ENCODE measurements around the gene SCFD1. TPM values are rescaled to one million over a fixed set of nuclear protein-coding genes. Genes with fewer than 3 reads are reported as not detected.
A peak's percentile ranks its signal among the peaks of the same experiment; 100 is the strongest.
"Not testable (repeated sequence)": the region's sequence is repeated elsewhere in the genome, so short reads cannot be mapped to it uniquely, and the experiment has no call there.

The SCFD1 gene
- total and polyA plus RNA-seq, 8 donors: 74.5 to 99.2 (median 88.7) TPM

DNA sequence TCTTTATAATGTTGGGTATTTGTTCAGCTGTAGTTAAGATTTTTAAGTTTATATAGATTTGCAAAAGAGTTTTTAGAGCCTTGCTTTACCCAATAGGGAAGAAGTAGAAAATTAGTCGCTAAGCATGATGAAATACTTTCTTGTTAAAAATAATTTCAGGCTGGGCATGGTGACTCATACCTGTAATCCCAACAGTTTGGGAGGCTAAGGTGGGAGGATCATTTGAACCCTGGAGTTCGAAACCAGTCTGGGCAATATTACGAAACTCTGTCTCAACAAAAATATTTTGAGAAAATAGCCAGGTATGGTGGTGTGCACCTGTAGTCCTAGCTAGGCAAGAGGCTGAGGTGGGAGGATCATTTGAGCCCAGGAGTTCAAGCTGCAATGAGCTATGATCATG is 18.7 kb upstream of the SCFD1 start:
- H3K9me3 ChIP-seq: no peaks in the 10 kb centered on the region
- ATAC-seq (no peak), DNase-seq (no peak)
- no peaks in the 10 kb centered on the region for H3K4me1 ChIP-seq
- H3K27me3 ChIP-seq: no peaks in the 10 kb centered on the region
- intact Hi-C loops (cut with DNase I): no loop called here
- H3K36me3 ChIP-seq: peaks cover 0 to 73% of the 10 kb centered on the region in 2 donors
- no peak overlapping the region for H3K4me3 ChIP-seq
- TF ChIP-seq, protein P1, sequence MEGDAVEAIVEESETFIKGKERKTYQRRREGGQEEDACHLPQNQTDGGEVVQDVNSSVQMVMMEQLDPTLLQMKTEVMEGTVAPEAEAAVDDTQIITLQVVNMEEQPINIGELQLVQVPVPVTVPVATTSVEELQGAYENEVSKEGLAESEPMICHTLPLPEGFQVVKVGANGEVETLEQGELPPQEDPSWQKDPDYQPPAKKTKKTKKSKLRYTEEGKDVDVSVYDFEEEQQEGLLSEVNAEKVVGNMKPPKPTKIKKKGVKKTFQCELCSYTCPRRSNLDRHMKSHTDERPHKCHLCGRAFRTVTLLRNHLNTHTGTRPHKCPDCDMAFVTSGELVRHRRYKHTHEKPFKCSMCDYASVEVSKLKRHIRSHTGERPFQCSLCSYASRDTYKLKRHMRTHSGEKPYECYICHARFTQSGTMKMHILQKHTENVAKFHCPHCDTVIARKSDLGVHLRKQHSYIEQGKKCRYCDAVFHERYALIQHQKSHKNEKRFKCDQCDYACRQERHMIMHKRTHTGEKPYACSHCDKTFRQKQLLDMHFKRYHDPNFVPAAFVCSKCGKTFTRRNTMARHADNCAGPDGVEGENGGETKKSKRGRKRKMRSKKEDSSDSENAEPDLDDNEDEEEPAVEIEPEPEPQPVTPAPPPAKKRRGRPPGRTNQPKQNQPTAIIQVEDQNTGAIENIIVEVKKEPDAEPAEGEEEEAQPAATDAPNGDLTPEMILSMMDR (IDR thresholded peaks at IDR 0.05): no peak
- no peak overlapping the region for H3K27ac ChIP-seq

DNA sequence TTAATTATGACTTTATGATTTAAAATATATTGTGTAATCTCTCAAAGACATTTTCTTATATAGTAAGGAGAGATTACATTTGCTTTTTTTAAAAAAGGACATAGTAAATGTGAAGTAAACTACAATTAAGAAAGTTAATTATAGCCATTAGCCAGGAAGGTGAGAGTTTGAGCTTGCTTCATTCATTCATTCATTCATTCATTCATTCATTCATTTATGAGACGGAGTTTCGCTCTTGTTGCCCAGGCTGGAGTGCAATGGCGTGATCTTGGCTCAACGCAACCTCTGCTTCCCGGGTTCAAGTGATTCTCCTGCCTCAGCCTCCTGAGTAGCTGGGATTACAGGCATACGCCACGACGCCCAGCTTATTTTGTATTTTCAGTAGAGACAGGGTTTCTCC is 17.4 kb upstream of the SCFD1 start:
- H3K27ac ChIP-seq; DNase-seq; H3K27me3 ChIP-seq; H3K9me3 ChIP-seq; H3K4me1 ChIP-seq; H3K4me3 ChIP-seq; ATAC-seq; intact Hi-C loops (cut with DNase I): not testable (repeated sequence)
- H3K36me3 ChIP-seq: peaks cover 0 to 63% of the 10 kb centered on the region in 2 donors

DNA sequence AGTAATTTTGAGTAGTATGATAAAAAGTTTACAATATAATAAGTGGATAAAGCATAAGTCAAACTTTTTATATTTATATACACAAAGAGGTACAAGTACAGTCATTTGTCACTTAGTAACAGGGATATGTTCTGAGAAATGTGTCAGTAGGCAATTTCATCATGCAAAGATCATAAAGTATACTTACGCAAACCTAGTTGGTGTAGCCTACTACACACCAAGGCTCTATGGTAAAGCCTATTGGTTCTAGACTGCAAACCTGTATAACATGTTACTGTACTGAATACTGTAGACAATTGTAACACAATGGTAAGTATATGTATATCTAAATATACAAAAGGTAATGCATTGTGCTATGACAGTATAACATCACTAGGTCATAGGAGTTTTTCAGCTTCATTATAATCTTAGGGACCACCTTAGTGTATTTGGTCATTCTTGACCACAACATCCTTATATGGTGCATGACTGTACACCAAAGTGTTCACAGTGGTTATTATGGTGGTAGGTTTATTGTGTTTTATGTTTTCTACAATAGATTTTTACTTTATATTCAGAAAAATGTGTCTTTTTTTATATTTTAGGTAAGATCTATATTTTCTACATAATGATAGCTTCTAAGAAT is 14.9 kb upstream of the SCFD1 start:
- peaks cover 0 to 10% of the 10 kb centered on the region in 2 donors for H3K4me1 ChIP-seq
- TF ChIP-seq, protein P1 (IDR thresholded peaks at IDR 0.05): no peak
- H3K27ac ChIP-seq: no peak overlapping the region
- H3K36me3 ChIP-seq: peaks cover 0 to 41% of the 10 kb centered on the region in 2 donors
- ATAC-seq: no peak
- no peaks in the 10 kb centered on the region for H3K9me3 ChIP-seq
- no peaks in the 10 kb centered on the region for H3K27me3 ChIP-seq
- no peak for DNase-seq
- H3K4me3 ChIP-seq: no peak overlapping the region
- intact Hi-C loops (cut with DNase I): no loop called here

DNA sequence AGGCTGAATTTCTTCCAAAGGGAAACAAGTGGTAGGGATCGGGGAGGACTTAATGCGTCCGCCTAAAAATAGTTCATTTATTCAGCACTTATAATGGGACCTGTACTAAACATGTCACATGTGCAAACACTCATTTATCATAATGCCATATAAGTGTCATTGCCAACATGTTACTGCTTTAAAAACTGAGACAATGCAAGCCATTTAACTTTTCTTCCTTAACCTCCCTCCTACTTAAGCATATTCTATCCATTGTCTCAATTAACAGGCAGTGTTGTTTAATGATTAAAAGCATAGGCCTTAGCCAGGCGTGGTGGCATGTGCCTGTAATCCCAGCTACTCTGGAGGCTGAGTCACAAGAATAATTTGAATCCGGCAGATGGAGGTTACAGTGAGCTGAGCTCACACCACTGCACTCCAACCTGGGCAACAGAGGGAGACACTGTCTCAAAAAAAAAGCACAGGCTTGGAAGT is 13.5 kb upstream of the SCFD1 start:
- no peak for DNase-seq
- ATAC-seq: no peak
- Histone ChIP-seq H3K27ac (no peak overlapping the region), H3K27me3 (no peaks in the 10 kb centered on the region), H3K36me3 (peaks cover 0 to 28% of the 10 kb centered on the region in 2 donors), H3K9me3 (no peaks in the 10 kb centered on the region), H3K4me3 (no peak overlapping the region), H3K4me1 (peaks cover 0 to 10% of the 10 kb centered on the region in 2 donors)
- TF ChIP-seq, protein P1 (IDR thresholded peaks at IDR 0.05): no peak
- intact Hi-C loops (cut with DNase I): no loop called here

DNA sequence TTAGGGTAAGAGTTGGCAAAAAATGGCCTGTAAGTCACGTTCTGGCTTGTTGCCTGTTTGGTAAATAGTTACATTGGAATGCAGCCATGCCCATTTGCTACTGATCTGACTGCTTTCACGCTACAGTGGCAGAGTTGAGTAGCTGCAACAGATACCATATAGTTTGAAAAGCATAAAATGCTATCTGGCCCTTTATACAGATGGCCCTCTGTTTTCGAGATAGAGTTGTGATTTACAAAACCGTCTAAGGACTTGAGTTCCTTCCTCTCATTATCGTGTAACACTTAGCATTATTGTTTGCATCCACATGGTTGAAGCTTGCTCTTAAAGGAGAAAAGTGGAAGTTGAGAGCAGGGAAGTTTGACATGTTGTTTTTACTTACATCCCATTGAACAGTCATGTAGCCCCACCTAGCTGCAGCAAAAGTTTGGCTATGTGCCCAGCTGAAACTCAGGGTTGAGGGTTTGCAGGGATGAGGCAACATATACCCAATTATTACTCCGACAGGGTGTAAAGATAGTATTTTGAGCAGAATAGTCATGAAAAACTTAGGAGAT is 11.3 kb upstream of the SCFD1 start:
- peaks cover 0 to 11% of the 10 kb centered on the region in 2 donors for H3K36me3 ChIP-seq
- no peaks in the 10 kb centered on the region for H3K27me3 ChIP-seq
- H3K9me3 ChIP-seq: no peaks in the 10 kb centered on the region
- ATAC-seq (peak; percentile 90), DNase-seq (peak in 3 of 4 donors; percentile 30 to 74 (median 71))
- intact Hi-C loops (cut with DNase I): no loop called here
- H3K27ac ChIP-seq: no peak overlapping the region
- TF ChIP-seq, protein P1 (IDR thresholded peaks at IDR 0.05): no peak
- no peak overlapping the region for H3K4me3 ChIP-seq
- peaks cover 0 to 10% of the 10 kb centered on the region in 2 donors for H3K4me1 ChIP-seq

All from left lung (tissue), 10 donors.